Ovary (tissue), 9 donors: Measurements from ENCODE around the gene AGO3. TPM values are rescaled to one million over a fixed set of nuclear protein-coding genes. Genes with fewer than 3 reads are reported as not detected.

Experiments
- DNase-seq, 5 donors: peaks; one replicate each; pipeline ENCODE4 v3.0.0-alpha.2; 2019 to 2020
- H3K27ac ChIP-seq, 2 donors: fragments of 200-600 bp; one replicate each; pipeline versions ENCODE4 v1.5.1 to v1.8.0; 2019 to 2022
- H3K27me3 ChIP-seq: fragments of 200-600 bp; one replicate; pipeline ENCODE4 v1.8.0; 2022
- H3K36me3 ChIP-seq: fragments of 200-600 bp; sonication (generic); one replicate; pipeline ENCODE4 v1.5.1; 2019
- H3K4me1 ChIP-seq: one replicate; pipeline ENCODE4 v1.8.1; 2013; ENCODE audit warnings: mild to moderate bottlenecking, moderate library complexity; ENCODE audit not compliant: insufficient read depth
- H3K4me3 ChIP-seq: fragments of 200-600 bp; sonication (generic); one replicate; pipeline ENCODE4 v1.5.1; 2017
- H3K9me3 ChIP-seq, 2 donors: fragments of 200-600 bp in 1 of 2; sonication (generic) in 1 of 2; one replicate each; pipeline versions ENCODE4 v1.5.1 to v1.8.1; 2013 to 2019; ENCODE audit warnings: mild to moderate bottlenecking in 1 of 2, moderate library complexity in 1 of 2
- EP300 ChIP-seq: sonication (generic); formaldehyde crosslinking; IDR thresholded peaks from one replicate; pipeline ENCODE4 v1.6.1; 2017; ENCODE audit warnings: antibody characterized with exemption
- POLR2A ChIP-seq: fragments of 450-650 bp; IDR thresholded peaks from one replicate; pipeline ENCODE4 v1.6.1; 2017; ENCODE audit warnings: antibody characterized with exemption, mild to moderate bottlenecking, moderate library complexity
- WGBS, 3 donors: extraction: QIAGEN DNeasy Blood & Tissue Kit in 1 of 3; methylation state at CpG; one replicate each; pipeline versions ENCODE4 v1.1.5 to v1.1.7; 2013 to 2017; 5-methylcytosine and 5-hydroxymethylcytosine counted together
- intact Hi-C, 4 donors: fragments of 100-400 bp; cut with DNase I; formaldehyde crosslinking; loops; one replicate each; pipeline versions ENCODE4 v1.11.0 to v1.15.1; 2022 to 2023
- polyA plus RNA-seq, 2 donors: library from polyadenylated mRNA; stranded (reverse); fragments of 200-250 nt in 1 of 2; fragments of 350-450 nt in 1 of 2; fragmentation: Illumina TruSeq in 1 of 2; extraction: RNeasy Lipid Tissue Mini Kit (QIAGEN cat#74804) in 1 of 2; gene quantifications; one replicate each; pipeline ENCODE4 v1.2.3, GENCODE V29; 2013 to 2014
- total RNA-seq, 7 donors: library from RNA; depleted of rRNA in 2 of 7; stranded (reverse); fragments of >200 nt in 2 of 7; fragmentation: NEBNext Ultra II Directional in 3 of 7; extraction: Animal tissue kit (Norgen Biotek cat#: 25700) in 3 of 7; gene quantifications; one replicate each; pipeline versions ENCODE4 v1.1.0 to v1.2.4, GENCODE V29; 2016 to 2023
- TF ChIP-seq, protein P1 (sequence below), 3 donors: fragments of 450-650 bp in 2 of 3; fragments of 200-600 bp in 1 of 3; IDR thresholded peaks; one replicate each; pipeline versions ENCODE4 v1.5.1 to v1.8.0; 2016 to 2022; ENCODE audit warnings: antibody characterized with exemption in 3 of 3, mild to moderate bottlenecking in 1 of 3
- donor health status: DM: no; HTN: no; CAD: no; lungs with moderate emphysema.
- donor health status: DM: no; HTN: no; CAD: no.
- donor health status: Bipolar disorder and iron deficiency.
- donor health status: DM: yes; HTN: yes; CAD: no.
- donor health status: DM: no; HTN: no; CAD: no.
- donor health status: DM: yes; HTN: yes; CAD: no.

AGO3 gene
- total and polyA plus RNA-seq, 9 donors, result 3.8 to 44.1 (median 30.7) TPM

- no peaks in the 10 kb centered on the region for H3K4me1 ChIP-seq
- intact Hi-C loops, result loop anchor here in 1 of 4 donors (5.0 kb wide), 1 partner anchor 1439 kb away; no protein-coding TSS in a partner anchor
- H3K27me3 ChIP-seq, result no peaks in the 10 kb centered on the region
- no peaks in the 10 kb centered on the region for H3K9me3 ChIP-seq
- no peak for DNase-seq
- no peak for TF ChIP-seq POLR2A
- TF ChIP-seq, protein P1, sequence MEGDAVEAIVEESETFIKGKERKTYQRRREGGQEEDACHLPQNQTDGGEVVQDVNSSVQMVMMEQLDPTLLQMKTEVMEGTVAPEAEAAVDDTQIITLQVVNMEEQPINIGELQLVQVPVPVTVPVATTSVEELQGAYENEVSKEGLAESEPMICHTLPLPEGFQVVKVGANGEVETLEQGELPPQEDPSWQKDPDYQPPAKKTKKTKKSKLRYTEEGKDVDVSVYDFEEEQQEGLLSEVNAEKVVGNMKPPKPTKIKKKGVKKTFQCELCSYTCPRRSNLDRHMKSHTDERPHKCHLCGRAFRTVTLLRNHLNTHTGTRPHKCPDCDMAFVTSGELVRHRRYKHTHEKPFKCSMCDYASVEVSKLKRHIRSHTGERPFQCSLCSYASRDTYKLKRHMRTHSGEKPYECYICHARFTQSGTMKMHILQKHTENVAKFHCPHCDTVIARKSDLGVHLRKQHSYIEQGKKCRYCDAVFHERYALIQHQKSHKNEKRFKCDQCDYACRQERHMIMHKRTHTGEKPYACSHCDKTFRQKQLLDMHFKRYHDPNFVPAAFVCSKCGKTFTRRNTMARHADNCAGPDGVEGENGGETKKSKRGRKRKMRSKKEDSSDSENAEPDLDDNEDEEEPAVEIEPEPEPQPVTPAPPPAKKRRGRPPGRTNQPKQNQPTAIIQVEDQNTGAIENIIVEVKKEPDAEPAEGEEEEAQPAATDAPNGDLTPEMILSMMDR (IDR thresholded peaks at IDR 0.05), result no peak
- no peak for TF ChIP-seq EP300
- no peaks in the 10 kb centered on the region for H3K36me3 ChIP-seq
- no peak overlapping the region for H3K27ac ChIP-seq
- no peak overlapping the region for H3K4me3 ChIP-seq
These were observed 137.0 kb downstream of the AGO3 start for GRCh38 chr1:36067871-36068270.

- intact Hi-C loops, result loop anchor here in 1 of 4 donors (5.0 kb wide), 1 partner anchor 1438 kb away; no protein-coding TSS in a partner anchor
- Histone ChIP-seq H3K27me3 (no peaks in the 10 kb centered on the region), H3K27ac (no peak overlapping the region), H3K9me3 (no peaks in the 10 kb centered on the region), H3K4me3 (no peak overlapping the region), H3K4me1 (no peaks in the 10 kb centered on the region), H3K36me3 (no peaks in the 10 kb centered on the region)
- 77 to 89% (median 84%) methylated on average over 2 of the region's 2 CpGs for WGBS, 3 donors
- no peak for DNase-seq
- TF ChIP-seq, protein P1 (IDR thresholded peaks at IDR 0.05), result no peak
- no peak for TF ChIP-seq EP300
- TF ChIP-seq POLR2A, result no peak
These were observed 138.0 kb downstream of the AGO3 start for GRCh38 chr1:36068866-36069265.

- TF ChIP-seq EP300 (no peak), POLR2A (no peak)
- TF ChIP-seq, protein P1 (IDR thresholded peaks at IDR 0.05), result no peak
- intact Hi-C loops, result no loop called here
- H3K27ac ChIP-seq, result no peak overlapping the region
- H3K36me3 ChIP-seq, result no peaks in the 10 kb centered on the region
- 77 to 85% (median 84%) methylated on average over 2 of the region's 2 CpGs for WGBS, 3 donors
- H3K4me3 ChIP-seq, result no peak overlapping the region
- no peaks in the 10 kb centered on the region for H3K27me3 ChIP-seq
- DNase-seq, result no peak
- no peaks in the 10 kb centered on the region for H3K4me1 ChIP-seq
- H3K9me3 ChIP-seq, result no peaks in the 10 kb centered on the region
These were observed 139.4 kb downstream of the AGO3 start for GRCh38 chr1:36070349-36070748.

DNA sequence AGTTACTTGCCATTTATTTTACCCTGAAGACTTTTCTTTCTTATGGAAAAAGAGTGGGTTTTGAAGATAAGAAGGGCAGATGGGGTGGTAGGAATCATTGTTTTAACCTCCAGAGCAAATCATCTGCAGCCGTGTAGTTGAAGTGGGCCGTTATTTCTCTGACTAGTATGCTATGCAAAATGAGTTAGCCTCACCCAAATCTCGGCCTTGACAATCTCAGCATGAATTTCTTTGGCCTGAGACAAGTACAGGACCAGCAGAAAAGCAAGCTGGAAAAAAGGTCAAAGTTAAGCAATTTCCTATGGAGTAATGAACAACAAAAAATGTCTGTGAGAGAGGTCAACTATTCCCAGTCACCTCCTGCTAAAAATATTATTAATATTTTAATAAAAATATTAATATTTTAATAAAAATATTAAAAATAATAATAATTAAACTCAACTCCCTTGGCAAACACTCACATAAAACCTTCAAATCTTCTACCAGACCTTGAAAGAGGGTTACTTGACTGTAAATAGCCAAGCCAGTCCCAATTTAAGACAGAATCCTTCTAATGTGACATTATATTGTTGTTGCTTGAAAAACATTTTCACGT, 146.2 kb downstream of the AGO3 start:
- H3K9me3 ChIP-seq, result no peaks in the 10 kb centered on the region
- no peak for DNase-seq
- H3K4me3 ChIP-seq, result no peak overlapping the region
- no peaks in the 10 kb centered on the region for H3K4me1 ChIP-seq
- intact Hi-C loops, result no loop called here
- no peak overlapping the region for H3K27ac ChIP-seq
- WGBS, 3 donors, result 18 to 37% (median 23%) methylated on average over 4 of the region's 4 CpGs
- H3K27me3 ChIP-seq, result no peaks in the 10 kb centered on the region
- TF ChIP-seq EP300, result no peak
- TF ChIP-seq POLR2A, result no peak
- TF ChIP-seq, protein P1 (IDR thresholded peaks at IDR 0.05), result no peak
- H3K36me3 ChIP-seq, result no peaks in the 10 kb centered on the region
